Esophagus muscularis mucosa (tissue), 4 donors: ENCODE results near the gene FES. TPM values are rescaled to one million over a fixed set of nuclear protein-coding genes. Genes with fewer than 3 reads are reported as not detected.

ENCODE experiments used
- DNase-seq: peaks from one replicate; pipeline ENCODE4 v3.0.0-alpha.2; 2017; ENCODE audit errors: extremely low spot score
- H3K27ac ChIP-seq, 4 donors: fragments of 200-600 bp; sonication (generic); replicated peaks in 1 of 4; 1 replicate in 3 of 4; 2 replicates in 1 of 4; pipeline ENCODE4 v1.5.1; 2016 to 2019; ENCODE audit warnings: mild to moderate bottlenecking in 1 of 4
- H3K27me3 ChIP-seq, 4 donors: fragments of 200-600 bp; sonication (generic); one replicate each; pipeline versions ENCODE4 v1.5.1 to v1.6.0; 2016 to 2019
- H3K36me3 ChIP-seq, 4 donors: fragments of 200-600 bp; sonication (generic); one replicate each; pipeline ENCODE4 v1.5.1; 2016 to 2019
- H3K4me1 ChIP-seq, 4 donors: fragments of 200-600 bp; sonication (generic); one replicate each; pipeline ENCODE4 v1.5.1; 2016 to 2019
- H3K4me3 ChIP-seq, 4 donors: fragments of 200-600 bp; sonication (generic); 1 replicate in 2 of 4; 2 replicates in 2 of 4; pipeline ENCODE4 v1.5.1; 2016 to 2019; ENCODE audit warnings: mild to moderate bottlenecking in 4 of 4, moderate library complexity in 1 of 4
- H3K9me3 ChIP-seq, 4 donors: fragments of 200-600 bp; sonication (generic); 1 replicate in 3 of 4; 2 replicates in 1 of 4; pipeline ENCODE4 v1.5.1; 2016 to 2019
- CTCF ChIP-seq, 3 experiments: fragments of 200-600 bp in 2 of 3; fragments of 450-650 bp in 1 of 3; sonication (generic) in 2 of 3; IDR thresholded peaks; one replicate each; pipeline ENCODE4 v1.5.1; 2017 to 2019; ENCODE audit warnings: antibody characterized with exemption in 3 of 3, mild to moderate bottlenecking in 2 of 3, moderate library complexity in 1 of 3
- EP300 ChIP-seq: sonication (generic); formaldehyde crosslinking; IDR thresholded peaks from one replicate; pipeline ENCODE4 v1.6.1; 2017; ENCODE audit warnings: antibody characterized with exemption
- POLR2A ChIP-seq: fragments of 450-650 bp; IDR thresholded peaks from one replicate; pipeline ENCODE4 v1.6.1; 2017; ENCODE audit warnings: antibody characterized with exemption, moderate library complexity, mild to moderate bottlenecking, low read depth
- POLR2AphosphoS5 ChIP-seq, 2 donors: sonication (generic); formaldehyde crosslinking; IDR thresholded peaks; one replicate each; pipeline ENCODE4 v1.6.1; 2017; ENCODE audit warnings: antibody characterized with exemption in 2 of 2
- WGBS: methylation state at CpG from one replicate; pipeline ENCODE4 v1.1.5; 2018; 5-methylcytosine and 5-hydroxymethylcytosine counted together
- intact Hi-C: fragments of 100-400 bp; cut with DNase I; formaldehyde crosslinking; loops from one replicate; pipeline ENCODE4 v1.15.1; 2023
- total RNA-seq, 4 donors: library from RNA; depleted of rRNA; stranded (reverse); fragments of >200 nt; gene quantifications; one replicate each; pipeline versions ENCODE4 v1.1.0 to v1.2.1, GENCODE V29; 2016

The FES gene
- total RNA-seq, 4 donors from 2014 or later = 26.1 to 41.9 (median 34.0) TPM

DNA sequence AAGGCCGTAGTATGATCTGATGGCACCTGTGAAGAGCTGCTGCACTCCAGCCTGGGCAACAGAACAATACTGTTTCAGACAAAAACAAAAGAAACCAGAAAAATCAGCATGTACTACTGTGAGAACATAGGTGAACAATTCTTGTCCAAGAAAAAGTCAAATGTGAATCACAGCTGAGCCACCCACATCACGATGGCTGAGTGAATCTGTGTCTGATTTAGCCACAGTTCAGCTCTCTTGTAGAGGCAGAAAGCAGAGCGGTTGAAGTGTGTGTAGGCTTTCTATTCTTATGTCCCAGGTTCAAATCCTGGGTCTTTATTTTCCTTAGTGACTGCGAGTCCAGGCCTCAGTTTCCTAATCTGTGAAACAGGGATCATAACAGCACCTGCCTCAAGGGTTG lies 20.3 kb upstream of the FES start:
- Histone ChIP-seq H3K27ac (no peak overlapping the region), H3K9me3 (no peaks in the 10 kb centered on the region), H3K36me3 (no peaks in the 10 kb centered on the region), H3K27me3 (peaks cover 0 to 5% (median 0%) of the 10 kb centered on the region in 4 donors), H3K4me3 (no peak overlapping the region), H3K4me1 (peaks cover 3 to 14% (median 7%) of the 10 kb centered on the region in 4 donors)
- DNase-seq = no peak
- WGBS = 95% methylated on average over 4 of the region's 4 CpGs
- TF ChIP-seq CTCF (IDR thresholded peaks at IDR 0.05) (no peak), POLR2A (no peak), POLR2AphosphoS5 (IDR thresholded peaks at IDR 0.05) (no peak), EP300 (no peak)
- intact Hi-C loops = no loop called here

DNA sequence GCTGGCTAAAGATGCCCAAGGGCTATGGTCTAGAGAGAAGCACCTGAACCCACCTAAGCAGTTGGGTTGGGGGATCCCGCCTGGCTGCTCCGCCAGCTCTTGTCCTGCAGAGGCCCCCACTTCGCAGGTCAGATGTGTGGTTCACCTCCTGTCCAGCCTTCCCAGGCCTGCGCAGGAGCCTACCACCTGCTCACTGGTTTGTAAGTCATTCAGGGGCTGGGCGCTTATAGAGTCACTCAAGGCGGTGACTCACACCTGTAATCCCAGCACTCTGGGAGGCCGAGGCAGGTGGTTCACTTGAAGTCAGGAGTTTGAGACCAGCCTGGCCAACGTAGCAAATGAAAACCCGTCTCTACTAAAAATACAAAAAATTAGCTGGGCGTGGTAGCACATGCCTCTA lies 19.8 kb upstream of the FES start:
- TF ChIP-seq POLR2A = no peak
- no peak for TF ChIP-seq POLR2AphosphoS5 (IDR thresholded peaks at IDR 0.05)
- TF ChIP-seq CTCF (IDR thresholded peaks at IDR 0.05) = no peak
- no peak for TF ChIP-seq EP300
- WGBS = 92% methylated on average over 10 of the region's 10 CpGs
- Histone ChIP-seq H3K27ac (no peak overlapping the region), H3K27me3 (peaks cover 0 to 5% (median 0%) of the 10 kb centered on the region in 4 donors), H3K4me3 (no peak overlapping the region), H3K36me3 (no peaks in the 10 kb centered on the region), H3K4me1 (peaks cover 8 to 19% (median 12%) of the 10 kb centered on the region in 4 donors), H3K9me3 (no peaks in the 10 kb centered on the region)
- DNase-seq = no peak
- intact Hi-C loops = no loop called here

DNA sequence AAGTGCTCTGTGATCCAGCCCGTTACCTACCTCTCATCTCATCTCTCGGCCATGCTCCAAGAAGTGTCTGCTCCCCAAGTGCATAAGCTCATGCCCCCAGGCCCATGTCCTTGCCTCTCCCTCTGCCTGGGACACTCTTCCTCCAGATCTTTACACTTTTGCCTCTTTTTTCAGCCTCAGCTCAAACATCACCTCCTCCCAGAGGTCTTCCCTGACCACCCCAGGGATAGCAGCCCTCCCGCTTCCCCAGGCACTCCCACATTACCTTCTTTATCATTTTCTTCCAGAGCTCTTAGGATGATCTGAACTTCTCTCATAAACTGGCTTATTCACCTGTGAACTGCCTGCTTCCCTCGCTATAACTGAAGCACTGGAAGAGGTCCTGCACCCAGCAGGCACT lies 18.6 kb upstream of the FES start:
- Histone ChIP-seq H3K4me1 (peaks cover 20 to 29% (median 24%) of the 10 kb centered on the region in 4 donors), H3K9me3 (no peaks in the 10 kb centered on the region), H3K27me3 (peaks cover 0 to 5% (median 0%) of the 10 kb centered on the region in 4 donors), H3K27ac (no peak overlapping the region), H3K36me3 (no peaks in the 10 kb centered on the region), H3K4me3 (no peak overlapping the region)
- 88% methylated on average over 4 of the region's 4 CpGs for WGBS
- intact Hi-C loops = no loop called here
- DNase-seq = no peak
- TF ChIP-seq POLR2A (no peak), CTCF (IDR thresholded peaks at IDR 0.05) (no peak), POLR2AphosphoS5 (IDR thresholded peaks at IDR 0.05) (no peak), EP300 (no peak)

DNA sequence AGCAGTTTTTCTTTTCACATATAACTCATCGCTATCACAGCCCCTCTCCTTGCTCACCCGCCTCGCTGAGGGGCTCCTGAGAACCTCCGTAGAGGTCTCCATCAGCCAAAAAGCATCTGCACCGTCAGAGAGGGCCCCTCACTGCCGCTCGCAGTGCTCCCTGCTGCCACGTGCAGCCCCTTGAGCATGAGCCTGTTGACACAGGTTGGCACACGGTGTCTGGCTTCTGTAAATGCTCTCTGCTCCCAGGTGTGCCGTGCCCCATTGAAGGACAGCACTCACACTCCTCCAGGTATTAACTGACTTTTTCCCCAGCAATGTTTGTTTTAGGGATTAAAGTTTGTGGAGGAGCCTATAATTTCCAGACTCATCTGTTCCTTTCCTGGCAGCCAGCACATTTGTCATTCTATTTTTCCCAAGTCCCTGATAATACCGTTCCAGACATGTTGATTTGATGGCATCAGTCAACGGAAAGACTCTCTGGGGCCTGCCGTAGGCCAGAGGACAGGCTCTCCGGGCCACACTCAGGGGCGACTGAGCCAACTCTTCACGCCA lies 18.1 kb upstream of the FES start:
- Histone ChIP-seq H3K27ac (no peak overlapping the region), H3K27me3 (peaks cover 0 to 5% (median 0%) of the 10 kb centered on the region in 4 donors), H3K4me1 (peaks cover 23 to 30% (median 28%) of the 10 kb centered on the region in 4 donors), H3K9me3 (no peaks in the 10 kb centered on the region), H3K36me3 (no peaks in the 10 kb centered on the region), H3K4me3 (no peak overlapping the region)
- TF ChIP-seq POLR2A (no peak), CTCF (IDR thresholded peaks at IDR 0.05) (no peak)
- intact Hi-C loops = no loop called here
- DNase-seq = no peak
- 63% methylated on average over 13 of the region's 16 CpGs for WGBS

- Histone ChIP-seq H3K4me1 (peaks cover 23 to 30% (median 28%) of the 10 kb centered on the region in 4 donors), H3K36me3 (no peaks in the 10 kb centered on the region), H3K9me3 (no peaks in the 10 kb centered on the region), H3K27ac (no peak overlapping the region), H3K4me3 (no peak overlapping the region), H3K27me3 (peaks cover 0 to 5% (median 0%) of the 10 kb centered on the region in 4 donors)
- no peak for DNase-seq
- TF ChIP-seq POLR2AphosphoS5 (IDR thresholded peaks at IDR 0.05) (no peak), EP300 (no peak), CTCF (IDR thresholded peaks at IDR 0.05) (no peak)
- intact Hi-C loops = no loop called here
- WGBS = 74% methylated on average over 3 of the region's 3 CpGs
These were observed 17.5 kb upstream of the FES start for GRCh38 chr15:90866800-90867199.
